ENCODE results near the gene OSER1.

DNA sequence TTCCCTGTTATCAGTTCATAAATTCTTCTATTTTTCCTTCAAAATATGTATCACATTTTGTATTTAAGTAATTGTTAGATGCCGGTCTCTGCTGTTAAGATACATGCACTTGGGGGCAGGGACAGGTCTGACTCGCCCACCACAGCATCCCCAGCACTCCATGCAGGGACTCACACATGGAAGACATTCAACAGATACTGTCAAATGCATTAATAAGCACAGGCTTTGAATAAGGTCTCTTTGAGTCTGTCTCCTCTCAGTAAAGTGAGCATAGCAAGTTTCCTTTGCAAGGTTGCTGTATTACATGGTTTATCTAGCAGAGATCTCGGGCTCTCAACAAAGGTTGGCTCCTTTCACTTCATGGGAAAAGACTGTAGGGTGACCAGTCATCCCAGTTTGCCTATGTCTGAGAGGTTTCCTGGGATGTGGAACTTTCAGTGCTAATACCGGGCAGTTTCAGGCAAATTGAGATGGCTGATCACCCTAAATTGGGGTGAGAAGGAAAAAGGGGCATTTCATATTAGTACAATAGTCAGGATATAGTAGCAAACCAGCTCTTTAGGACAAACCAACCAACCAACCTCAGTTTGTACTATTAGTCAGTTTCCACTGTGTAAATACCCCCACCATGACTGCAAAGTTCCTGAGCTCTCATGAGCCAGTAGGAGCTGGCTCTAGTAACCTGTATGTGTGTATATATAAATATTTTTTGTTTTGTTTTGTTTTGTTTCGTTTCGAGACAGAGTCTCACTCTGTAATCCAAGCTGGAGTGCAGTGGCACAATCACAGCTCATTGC lies 38.6 kb downstream of the OSER1 start:
- TF ChIP-seq, protein P1, sequence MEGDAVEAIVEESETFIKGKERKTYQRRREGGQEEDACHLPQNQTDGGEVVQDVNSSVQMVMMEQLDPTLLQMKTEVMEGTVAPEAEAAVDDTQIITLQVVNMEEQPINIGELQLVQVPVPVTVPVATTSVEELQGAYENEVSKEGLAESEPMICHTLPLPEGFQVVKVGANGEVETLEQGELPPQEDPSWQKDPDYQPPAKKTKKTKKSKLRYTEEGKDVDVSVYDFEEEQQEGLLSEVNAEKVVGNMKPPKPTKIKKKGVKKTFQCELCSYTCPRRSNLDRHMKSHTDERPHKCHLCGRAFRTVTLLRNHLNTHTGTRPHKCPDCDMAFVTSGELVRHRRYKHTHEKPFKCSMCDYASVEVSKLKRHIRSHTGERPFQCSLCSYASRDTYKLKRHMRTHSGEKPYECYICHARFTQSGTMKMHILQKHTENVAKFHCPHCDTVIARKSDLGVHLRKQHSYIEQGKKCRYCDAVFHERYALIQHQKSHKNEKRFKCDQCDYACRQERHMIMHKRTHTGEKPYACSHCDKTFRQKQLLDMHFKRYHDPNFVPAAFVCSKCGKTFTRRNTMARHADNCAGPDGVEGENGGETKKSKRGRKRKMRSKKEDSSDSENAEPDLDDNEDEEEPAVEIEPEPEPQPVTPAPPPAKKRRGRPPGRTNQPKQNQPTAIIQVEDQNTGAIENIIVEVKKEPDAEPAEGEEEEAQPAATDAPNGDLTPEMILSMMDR (IDR thresholded peaks at IDR 0.05; ENCODE audit: poor library complexity) = no peak
- TF ChIP-seq EZH2 (IDR thresholded peaks at IDR 0.05; ENCODE audit: borderline replicate concordance) (no peak), EZH2phosphoT487 (IDR thresholded peaks at IDR 0.05; ENCODE audit: low read depth, severe bottlenecking, unreplicated experiment) (no peak)
